ENCODE results near the gene GUCA2A. TPM values are rescaled to one million over a fixed set of nuclear protein-coding genes. Genes with fewer than 3 reads are reported as not detected.

GUCA2A gene
- total RNA-seq, 1 experiment from 2014 or later: not detected

DNA sequence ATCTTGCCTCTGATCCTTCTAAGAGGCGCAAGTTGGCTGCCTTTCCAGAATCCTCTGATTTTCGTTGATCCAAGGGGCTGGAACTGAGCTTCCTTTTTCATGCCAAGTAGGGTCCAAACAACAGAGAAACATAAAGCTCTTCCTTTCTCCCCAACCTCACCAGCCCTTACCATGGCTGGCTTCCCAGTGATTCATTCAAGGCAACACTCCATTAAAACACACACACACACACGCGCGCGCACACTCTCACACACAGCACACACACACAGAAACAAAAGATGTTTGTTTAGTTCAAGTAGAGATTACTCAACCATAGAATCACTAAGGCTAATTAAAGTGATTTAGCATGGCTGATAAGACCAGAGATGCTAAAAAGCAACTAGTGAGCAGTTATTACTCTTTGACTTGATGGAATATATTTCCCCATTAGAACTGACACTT lies 13.0 kb upstream of the GUCA2A start:
- DNase-seq (ENCODE audit: low read depth): peak; percentile 65

DNA sequence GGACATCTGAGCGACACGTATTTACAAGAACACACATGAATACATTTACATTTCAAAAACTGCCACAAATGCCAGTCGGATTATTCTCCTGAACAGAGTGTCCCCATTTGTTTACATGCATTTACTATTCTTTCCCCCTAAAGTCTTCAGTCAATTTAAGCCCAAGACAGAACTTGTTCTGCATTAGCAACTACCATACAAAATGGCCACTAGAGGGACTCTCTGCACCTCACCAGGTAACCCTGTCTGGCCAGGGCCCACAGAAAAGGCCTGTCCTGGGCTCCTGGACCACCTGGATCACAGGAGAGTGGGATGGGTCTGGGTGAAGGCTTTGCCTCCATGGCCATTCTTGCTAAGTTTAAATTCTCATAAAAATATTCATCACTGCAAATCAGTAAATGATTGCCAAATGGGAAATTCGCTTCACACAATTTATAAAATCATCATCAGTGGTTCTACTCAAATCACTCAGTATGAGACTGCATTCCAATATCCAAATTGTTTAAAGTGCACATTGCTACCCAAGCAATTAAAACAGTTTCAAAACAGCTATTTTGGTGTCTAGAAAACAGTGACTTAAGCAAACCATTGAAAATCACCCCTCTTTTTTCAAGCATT lies 12.5 kb upstream of the GUCA2A start:
- no peak for DNase-seq (ENCODE audit: low read depth)

DNA sequence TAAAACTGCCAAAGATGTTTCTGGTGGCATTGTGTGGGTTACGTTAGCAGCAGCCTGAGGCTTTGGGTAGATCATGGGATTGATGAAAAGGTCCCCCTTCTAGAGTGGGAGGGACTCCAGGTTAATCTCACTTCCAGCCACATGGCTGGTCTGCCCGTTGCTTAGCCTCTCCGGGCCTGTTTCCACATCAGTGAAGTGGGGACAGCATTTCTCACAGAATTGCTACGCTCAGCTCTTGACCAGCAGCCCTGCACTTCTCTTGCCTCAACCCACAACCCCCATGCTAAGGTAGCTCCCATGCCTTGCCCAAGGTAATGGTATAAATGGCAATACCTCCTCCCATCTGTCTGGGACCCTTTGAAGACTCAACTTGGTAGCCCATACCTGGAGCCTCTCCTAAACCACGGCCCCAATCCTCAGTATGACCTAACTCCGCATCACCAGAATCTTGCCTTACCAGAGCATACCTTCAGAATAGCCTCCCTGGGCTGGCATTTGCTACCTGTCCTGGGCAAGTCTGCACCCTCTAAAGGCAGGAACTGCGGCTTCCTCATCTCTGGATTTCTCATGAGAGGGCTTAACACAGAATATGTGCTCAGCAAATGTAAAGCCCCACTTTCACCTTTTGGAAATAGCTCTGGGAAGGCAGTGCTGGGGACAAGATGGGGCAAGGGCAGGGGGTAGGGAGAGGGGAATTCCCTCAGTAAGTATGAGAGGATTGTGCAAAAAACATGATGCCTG lies 10.9 kb upstream of the GUCA2A start:
- no peak for DNase-seq (ENCODE audit: low read depth)

DNA sequence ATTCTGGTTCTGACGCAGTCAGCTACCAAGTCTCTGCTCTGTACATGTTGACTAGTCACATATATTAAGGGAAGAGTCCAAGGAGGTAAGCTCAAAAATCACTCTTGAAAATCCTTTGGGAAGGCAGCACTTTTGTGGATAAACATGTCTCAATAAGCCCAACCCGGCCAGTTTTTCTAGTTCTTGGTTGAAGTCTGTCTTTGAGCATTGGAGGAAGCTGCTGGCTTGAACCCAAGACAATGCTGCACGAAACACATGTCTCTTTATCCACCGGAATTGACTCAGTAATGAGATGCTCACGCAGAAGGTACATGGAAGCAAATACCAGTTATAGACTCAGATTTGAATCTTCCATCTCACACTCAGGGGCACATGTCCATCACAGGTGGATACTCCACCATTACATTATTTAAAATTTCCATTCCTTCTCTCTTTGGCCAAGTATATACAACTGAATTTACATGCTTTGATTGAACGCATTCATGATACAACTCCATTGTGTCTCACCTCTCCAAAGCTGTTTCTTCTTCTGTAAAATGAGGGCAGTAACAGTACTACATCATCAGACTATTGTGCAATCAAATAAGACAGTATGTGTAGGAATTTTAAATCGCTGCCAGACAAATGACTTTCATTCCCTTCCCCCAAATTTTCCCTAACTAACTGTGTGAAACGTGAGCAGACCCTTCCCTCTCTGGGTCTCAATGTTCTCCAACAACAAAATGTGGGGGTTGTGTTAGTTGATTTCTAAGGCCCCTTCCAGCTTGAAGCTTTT lies 9.6 kb upstream of the GUCA2A start:
- no peak for DNase-seq (ENCODE audit: low read depth)

DNA sequence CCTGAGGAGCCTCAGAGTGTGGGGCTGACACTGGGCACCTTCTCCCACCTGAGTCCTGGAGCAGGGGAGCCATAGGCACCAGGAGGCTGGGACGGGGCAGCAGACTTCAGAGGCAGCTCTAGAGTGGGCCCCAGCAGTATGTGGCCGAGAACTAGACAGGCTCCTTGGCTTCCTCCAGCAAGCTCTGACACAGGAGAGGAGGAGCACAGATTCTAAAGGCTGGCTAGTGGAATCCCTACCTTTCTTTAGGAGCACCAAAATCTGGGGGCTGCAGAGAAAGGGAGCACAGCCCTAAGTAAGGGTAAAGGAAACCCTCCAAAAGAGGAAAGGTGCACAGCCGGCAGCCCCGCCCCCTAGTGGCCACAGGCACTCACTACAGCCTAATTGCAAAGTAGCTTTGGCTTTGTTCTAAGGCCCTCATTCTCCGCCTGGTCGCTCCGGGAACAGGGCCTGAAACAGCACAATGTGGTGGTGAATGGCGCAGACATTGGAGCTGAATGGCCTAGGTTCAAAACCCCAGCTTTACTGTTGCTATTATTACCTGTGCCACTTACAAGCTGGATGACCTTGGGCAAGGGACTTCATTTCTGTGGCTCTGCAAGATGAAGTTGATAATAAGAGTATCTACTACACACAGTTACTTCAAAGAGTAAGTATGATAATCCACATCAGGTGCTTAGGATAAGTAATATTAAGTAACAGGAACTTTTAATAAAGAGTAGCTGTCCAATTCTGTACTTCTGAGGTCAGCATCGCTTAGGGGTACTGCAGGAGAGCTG lies 8.8 kb upstream of the GUCA2A start:
- peak; percentile 64 for DNase-seq (ENCODE audit: low read depth)

DNA sequence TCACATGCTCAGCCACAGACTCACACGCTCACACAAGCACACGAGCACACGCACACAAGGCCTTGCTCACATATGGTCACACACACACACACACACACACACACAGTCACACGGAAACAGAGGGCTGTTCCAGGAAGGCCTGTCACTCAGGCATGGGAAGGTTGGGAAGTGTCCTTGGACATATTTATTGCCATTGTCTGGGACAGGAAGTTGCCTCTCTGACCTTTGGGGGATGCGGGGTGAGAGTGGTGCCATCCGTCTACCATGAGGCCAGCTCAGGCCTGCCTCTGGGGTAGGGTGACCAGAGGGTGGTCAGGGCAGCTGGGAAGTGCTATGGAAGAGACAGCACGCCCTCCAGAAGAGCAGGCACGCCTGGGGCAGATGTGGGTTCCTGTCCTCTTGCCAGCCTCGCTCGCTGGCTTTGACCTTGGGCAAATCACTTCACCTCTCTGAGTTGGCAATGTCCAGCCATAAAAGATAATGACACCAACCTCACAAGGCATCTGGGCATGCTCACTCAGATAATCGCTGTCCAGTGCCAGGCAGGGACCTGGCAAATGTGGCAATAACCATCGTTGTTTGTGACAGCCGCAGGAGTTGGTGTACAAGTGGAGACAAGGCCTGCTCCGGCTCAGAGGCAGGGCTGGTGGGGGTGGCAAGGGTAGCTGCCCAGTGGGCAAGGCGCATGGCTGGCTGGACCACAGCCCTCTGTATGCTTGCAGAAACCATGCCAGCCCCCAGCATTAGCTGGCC lies 8.0 kb upstream of the GUCA2A start:
- no peak for DNase-seq (ENCODE audit: low read depth)

DNA sequence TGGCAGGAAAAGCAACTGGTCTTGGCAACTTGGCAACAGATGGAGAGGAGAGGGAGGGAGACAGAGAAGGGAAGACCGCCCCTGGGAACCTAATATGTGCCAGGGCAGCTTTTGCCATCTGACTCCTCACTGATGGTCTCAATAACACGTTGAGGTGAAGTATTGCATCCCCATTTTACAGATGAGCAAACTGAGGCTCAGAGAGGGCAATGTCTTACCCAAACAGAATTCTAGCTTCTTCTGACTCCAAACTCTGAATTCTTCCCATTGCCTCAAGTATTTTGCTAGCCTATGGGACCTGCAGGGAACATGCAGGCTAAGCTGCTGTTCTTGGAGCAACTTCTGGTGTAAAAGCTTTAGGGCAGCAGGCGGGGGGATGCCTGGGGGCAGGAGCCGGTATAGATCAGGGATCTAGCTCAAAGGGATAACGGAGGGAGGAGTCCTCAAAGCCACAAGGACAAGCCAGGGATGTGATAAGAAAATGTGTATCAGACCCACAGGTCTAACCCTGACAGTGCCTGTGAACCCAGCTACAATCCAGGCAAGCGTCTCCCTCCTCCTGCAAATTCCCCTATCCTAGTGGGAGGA lies 7.2 kb upstream of the GUCA2A start:
- DNase-seq (ENCODE audit: low read depth): no peak

DNA sequence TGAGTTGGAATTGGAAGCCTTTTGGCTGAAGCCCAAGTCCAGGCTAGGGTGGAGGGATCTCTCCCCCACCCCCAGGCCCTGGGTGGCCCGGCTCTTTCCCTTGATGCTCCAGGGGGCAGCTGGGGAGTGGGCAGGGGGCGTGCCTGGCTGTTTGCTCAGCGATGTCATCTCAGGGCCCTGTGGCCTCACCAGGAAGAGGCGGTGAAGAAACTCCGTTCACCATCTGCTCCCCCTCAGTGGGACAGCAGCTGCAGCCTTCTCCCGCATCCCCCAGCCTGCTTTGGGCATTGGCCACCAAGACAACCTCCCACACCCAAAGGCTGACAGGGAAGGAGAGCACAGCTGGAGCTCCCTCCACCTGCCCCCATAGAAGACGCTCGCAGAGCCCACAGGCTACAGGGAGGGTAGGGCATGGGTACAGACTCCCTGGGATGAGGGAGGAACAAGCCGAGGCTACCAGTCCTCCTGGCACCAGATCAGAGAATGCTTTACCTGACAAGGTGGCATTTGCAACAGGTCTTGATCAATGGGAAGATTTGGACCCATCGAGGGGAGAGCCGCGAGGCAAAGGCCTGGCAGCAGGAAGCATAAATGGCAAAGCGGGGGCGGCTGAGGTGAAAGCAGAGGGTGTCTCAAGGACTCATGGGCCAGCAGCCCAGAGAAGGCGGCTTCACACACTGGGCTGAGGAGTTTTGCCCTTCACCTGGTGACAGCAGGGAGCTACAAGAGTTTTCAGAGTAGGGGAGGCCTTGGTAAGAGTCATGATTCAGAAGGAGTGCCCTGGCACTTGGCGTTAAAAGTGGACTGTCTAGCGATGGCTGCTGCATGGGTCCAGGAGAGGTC lies 6.5 kb upstream of the GUCA2A start:
- DNase-seq (ENCODE audit: low read depth): no peak

DNA sequence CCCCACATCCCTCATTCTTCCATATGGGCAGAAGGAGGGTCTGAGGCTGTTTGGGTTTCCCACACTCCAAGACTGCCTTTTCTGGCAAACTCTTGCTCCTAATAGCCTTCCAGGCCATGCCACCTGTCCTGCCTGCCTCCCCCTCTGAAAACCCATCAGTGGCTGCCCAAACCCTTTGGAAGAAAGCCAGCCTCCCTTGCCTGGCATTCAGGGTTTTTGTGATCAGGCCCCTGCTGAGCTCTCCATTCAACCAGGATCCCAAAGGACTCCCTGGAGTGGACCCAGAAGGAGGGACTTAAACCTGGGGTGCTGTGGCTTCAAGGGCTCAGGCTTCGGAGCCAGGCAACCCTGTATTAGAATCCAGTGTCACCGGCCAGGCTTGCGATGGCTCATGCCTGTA lies 4.2 kb upstream of the GUCA2A start:
- DNase-seq (ENCODE audit: low read depth): no peak

DNA sequence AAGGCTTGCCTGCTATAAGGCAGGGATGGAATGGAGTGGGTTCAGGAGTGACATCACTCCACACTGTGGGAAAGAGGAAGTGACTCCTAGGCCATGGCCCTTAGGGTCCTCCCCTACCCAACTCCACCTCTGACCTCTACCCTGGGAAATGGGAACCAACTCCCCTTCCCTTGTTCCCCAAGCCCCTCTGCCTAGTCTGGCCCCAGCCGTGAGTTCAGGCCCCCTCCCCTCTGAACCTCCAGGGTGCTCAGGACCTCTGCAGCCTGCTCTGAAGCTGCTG lies 3.8 kb upstream of the GUCA2A start:
- DNase-seq (ENCODE audit: low read depth): no peak

DNA sequence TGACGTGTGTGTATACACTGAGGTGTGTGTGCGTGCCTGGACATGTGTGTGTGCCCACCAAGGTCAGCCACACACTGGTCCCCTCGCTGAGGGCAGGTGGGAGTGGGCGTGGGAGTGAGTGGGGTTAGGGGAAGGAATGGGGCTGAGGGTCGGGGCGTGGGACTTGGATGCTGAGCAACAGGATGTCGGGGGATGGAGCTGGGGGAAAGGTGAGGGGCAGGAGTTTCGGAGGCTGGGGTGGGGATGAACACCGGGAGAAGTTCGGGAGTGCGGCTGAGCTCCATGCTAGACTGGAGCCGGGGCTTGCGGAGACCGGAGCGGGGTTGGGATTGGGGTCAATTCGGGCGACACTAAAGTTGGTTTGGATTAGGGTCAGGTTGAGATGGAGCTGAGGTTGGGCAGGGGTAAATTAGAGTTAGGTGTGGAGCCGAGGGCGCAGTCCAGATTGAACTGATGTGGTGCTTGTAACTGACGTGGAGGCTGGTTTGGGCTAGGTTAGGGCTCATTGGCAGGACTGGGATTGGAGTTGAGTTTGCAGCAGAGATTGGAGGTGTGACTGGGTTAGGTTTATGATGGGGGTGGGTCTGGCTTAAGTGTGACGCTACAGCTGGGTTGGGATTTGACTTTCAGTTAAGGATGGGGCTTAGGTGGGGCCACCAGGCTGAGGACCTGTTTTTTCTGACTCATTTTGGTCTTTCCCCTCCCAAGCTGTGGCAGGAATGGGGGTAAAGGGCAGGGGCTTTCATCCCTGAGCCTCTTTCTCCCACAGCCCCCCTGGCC lies 3.3 kb upstream of the GUCA2A start:
- peak; percentile 47 for DNase-seq (ENCODE audit: low read depth)

DNA sequence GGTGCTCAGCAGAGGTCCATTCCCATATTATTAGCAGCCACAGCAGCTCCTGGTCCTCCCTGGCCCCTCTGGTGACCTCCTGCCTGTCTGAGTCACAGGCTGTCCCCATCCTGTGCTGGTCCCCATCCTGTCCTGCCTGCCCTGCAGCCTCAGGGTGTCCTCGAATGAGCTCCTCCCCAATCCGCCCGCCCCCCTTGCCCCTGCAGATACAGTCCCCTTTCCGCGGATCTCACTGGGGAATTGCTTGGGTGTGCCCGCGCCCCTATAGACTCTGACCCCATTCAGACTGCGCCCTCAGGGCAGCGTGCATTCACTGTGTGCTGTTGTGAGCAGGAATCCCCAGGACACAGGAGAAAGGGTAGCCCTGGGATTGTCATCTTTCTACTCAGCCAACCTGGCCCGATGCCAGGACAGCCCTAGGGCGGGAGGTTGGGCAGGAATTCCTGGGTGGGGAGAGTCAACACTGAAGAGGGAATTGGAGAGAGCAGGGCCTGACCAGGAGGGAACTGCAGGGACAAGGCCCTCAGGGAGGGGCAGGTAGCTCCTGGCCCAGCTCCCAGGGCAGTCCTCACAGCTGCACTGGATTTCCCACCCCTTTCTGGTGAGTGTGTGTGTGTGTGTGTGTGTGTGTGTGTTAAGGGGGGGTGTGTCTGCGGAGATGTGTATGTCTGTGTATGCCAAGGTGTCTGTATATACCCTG lies 1.1 kb upstream of the GUCA2A start:
- DNase-seq (ENCODE audit: low read depth): peak; percentile 92

DNA sequence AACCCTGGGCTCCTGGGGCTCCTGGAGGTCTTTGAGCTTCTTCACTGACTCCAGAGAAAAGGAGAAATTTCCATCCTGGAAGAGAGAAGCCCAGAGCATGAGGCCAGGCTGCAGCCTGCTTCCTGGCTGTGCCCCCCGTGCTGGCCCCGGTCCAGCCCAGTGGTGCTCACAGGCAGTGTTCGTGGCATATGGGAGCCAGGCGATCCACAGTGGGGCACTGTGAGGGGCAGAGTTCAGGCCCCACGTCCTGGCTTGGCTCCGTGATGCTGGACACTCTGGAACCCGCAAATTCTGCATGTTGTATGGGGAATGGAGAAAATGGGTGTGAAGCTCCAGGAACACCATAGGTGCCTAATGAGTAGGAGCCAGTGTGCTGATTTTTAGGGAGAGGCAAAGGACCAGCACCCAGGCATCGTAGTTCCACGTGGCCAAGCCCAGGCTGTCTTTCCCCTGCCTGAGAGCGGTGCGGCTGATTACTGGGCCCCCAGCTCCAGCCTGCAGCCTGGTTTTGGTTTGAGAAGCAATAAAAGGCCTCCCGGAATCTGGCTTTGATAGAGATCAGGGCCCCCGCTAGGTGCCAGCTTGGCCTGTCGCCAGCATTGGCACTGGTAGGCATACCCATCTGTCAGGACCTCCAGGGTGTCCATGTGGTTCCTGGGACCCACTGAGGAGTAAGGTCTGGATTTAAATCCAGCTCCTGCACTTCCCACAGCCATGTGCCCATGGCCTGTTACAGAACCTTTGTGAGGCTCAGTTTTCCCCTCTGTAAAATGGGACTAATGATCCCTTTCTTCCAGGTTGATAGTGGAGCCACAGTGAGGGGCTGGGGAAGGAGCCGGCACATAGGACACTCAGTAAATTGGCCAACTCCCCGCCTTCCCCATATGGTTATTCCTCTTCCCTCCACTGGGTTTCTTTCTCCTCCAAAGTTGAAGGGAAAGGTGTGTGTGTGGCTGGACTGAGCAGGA lies 725 bp downstream of the GUCA2A start:
- no peak for DNase-seq (ENCODE audit: low read depth)

DNA sequence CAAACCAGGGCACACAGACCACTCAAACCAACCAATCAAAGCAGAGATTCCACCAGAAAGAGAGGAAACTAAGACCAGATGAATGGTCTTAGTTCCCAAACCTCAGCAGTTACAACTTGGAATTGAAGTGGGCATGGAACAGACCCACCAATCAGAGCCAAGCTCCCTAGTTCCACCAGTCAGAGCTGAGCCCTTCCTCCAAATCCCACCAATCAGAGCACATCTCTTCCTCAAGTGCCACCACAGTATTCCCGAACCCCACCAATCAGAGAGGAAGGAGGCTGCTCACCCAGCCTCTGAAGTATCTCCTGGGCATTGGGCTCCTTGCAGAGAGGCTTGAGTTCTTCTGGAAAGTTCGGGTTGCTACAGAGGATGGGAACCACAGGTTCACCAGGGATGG lies 1.4 kb downstream of the GUCA2A start:
- no peak for DNase-seq (ENCODE audit: low read depth)

DNA sequence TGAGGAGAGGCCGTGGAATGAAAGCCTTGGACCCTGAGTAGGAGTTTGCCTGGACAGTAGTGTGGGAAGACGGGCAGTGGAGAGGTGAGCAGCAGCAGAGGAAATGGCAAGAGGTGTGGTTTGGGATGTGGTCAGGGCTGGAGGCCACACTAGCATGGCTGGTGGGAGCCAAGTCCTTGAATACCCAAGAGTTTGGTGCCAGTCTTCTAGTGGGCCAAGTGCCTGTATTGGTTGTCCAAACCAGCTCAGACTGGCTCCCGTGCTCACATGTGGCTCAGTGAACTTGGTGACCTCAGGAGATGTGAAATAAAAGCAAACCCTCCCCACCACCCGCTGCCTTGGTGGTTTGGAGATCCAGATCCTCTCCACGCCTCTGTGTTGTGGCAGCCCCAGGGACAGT lies 2.4 kb downstream of the GUCA2A start:
- no peak for DNase-seq (ENCODE audit: low read depth)

DNA sequence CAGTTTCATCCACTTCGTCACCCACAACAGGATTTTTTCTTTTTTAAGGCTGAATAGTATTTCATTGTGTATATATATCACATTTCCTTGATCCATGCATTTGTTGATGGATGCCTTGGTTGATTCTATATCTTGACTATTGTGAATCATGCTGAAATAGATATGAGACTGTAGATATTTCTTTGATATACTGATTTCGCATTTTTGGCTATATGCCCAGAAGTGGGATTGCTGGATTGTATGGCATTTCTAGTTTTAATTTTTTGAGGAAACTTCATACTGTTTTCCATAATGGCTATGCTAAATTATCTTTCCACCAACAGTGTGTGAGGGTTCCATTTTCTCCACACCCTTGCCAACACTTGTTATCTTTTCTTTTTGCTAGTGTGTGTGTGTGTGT lies 6.4 kb downstream of the GUCA2A start:
- no peak for DNase-seq (ENCODE audit: low read depth)

DNA sequence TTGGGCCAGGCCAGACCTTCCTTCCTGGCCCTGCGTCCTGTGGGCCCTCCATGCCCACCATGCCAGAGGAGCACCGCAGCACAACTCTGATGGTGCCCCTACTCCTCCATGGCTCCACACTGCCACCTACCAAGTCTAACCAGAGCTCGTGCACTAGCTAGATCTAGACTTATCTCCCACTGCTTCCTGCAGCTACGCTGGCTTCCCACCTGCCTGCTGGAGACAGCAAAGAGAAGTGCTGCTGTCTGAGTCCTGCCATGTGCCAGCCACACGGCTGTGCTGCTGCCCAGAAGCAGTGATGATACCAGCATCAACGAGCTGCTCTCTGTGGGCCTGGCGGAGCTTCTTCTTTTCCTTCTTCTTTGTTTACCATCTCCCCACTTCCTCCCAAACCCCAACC lies 6.9 kb downstream of the GUCA2A start:
- DNase-seq (ENCODE audit: low read depth): no peak

DNA sequence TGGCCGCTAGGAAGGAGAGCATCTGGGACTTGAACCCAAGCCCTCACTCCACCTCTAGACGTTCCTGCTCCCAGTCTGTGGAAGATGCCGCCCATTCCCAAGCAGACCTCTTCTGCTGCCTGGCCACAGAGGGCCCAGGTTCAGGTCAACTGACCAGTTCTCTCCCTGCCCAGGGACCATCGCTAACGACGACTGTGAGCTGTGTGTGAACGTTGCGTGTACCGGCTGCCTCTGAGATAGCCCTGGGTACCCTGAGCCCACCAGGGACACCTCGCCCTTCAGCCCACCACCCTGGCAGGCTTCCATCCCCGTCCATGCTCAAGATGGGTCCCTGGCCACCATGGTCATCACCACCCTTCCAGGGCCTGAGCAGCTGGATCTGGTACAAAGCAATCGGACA lies 9.2 kb downstream of the GUCA2A start:
- DNase-seq (ENCODE audit: low read depth): no peak

All from Daoy (cell line).